IPS DF 4.7 (cell line): ENCODE results near the gene ULK4.
"Not testable (repeated sequence)": the region's sequence is repeated elsewhere in the genome, so short reads cannot be mapped to it uniquely, and the experiment has no call there.

Experiments
- DNase-seq: peaks from one replicate; pipeline ENCODE4 v3.0.0-alpha.2; 2013; ENCODE audit warnings: low spot score; ENCODE audit errors: extremely low read depth

The ULK4 gene

DNA sequence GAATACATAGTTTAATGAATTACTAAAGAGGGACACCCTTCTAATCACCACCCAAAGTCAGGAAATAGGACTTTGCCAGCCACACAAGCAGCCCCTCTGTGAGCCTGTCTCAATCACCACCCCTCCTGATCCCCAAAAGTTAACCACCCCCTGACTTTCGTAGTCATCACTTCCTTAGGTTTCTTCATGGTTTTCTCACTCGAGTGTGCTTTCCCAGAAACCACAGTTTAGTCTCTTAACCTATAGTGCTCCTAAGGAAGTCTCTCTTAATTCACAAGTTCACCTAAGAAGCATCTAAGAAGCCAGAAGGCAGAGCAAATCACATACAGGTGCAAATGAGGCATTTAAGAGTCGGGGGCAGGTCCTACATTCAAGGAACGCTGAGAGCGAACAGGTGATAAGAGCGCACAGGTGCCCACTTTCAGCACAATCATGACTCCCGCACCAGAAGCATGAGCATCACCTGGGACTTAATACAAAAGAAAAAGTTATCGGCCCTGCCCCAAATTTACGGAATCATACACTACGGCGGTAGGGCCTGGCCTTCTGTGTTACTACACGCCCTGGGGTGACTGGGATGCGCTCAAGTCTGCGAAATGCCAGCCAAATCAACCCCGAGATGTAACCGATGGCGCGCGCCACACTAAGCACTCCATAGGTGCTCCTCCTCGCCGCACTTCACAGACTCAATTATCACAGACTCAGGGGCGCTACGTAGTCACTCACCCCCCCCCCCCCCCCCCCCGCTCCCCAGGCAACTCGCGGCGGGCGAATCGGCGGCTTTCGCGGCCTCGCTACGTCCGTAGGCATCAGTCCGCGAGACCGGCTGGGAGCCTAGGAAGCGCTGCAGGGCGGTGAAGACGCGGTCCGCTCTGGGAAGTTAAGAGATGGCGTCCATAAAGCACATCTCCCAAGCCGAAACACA, 815 bp downstream of the ULK4 start:
- no peak for DNase-seq

DNA sequence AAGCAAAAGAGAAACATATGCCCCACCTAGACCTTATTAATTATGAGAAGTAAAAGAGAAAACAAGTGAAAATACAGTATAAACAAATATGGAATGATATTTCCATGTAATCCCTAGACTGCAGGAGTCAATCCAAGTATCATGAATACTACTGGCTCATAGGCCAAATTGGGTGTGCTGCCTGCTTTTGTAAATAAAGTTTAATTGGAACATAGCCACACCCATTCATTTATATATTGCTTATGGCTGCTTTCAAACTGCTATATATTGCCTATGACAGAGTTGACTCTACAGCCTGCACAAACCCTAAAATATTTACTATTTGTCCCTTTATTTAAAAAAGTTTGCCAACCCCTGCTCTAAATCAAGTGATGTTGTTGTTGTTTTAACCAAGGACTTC, 5.3 kb downstream of the ULK4 start:
- DNase-seq = no peak

DNA sequence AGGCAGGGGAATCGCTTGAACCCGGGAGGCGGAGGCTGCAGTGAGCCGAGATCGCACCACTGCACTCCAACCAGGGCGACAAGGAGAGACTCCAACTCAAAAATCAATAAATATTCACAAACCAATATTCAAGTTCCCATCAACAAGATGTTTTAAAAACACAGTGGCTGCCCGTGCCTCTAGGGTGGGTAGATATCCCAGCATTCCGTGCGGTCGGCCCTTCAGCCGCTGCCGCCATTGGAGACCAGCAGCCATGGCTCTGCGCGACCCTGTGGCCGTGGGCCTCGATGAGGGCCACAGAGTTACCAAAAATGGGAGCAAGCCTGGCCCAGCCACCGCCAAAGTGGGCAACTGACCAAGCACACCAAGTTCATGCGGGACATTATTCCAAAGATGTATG, 6.7 kb downstream of the ULK4 start:
- no peak for DNase-seq

DNA sequence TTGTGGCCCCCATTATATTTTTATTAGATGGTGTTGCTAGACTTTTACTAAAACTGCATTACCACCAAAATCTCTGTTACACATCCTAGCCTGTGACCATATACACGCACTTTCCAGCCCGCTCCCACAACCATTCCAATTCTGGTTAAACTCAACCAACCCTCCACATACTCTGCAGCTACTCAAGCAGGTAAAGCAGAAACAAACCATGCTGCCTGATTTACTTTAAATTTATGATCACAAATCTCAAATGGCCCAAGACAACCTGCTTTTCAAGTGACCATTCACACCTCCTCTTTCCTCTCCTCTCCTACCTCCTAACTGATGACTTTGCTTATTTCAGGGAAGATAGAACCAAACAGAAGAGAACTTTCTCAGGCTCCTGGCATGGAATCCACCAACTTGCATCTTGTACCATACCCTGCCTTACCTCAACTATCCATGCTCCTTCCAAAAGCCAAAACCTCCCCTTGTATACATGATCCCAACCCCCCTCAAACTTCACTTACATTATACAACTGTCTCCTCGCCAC, 18.5 kb downstream of the ULK4 start:
- no peak for DNase-seq

DNA sequence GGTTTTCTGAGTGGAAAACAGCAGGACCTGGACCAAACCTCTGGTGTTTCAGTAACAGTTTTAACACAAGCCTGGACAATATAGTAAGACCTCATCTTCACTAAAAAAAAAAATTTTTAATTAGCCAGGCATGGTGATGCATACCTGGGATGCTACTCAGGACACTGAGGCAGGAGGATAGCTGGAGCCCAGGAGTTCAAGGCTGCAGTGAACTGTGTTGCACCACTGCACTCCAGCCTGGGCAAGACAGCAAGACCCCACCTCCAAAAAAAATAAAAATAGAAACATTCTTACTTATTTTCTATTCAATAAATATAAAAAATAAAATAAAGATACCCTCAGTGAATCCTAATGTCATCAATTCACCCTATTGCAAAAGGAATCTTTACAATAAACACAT, 21.5 kb downstream of the ULK4 start:
- no peak for DNase-seq

DNA sequence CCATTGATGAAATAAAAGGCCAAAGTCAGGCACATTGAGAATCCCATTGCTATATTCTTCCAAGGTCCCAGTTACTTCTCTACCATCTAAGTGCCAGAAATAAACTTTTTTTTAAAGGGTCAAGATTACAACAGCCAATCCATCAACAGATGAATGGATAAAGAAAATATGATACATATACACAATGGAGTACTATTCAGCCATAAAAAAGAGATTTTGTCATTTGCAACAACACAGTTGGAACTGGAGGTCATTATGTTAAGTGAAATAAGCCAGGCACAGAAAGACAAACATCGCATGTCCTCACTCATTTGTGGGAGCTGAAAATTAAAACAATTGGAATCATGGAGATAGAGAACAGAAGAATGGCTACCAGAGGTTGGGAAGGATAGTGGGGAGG, 25.5 kb downstream of the ULK4 start:
- no peak for DNase-seq

DNA sequence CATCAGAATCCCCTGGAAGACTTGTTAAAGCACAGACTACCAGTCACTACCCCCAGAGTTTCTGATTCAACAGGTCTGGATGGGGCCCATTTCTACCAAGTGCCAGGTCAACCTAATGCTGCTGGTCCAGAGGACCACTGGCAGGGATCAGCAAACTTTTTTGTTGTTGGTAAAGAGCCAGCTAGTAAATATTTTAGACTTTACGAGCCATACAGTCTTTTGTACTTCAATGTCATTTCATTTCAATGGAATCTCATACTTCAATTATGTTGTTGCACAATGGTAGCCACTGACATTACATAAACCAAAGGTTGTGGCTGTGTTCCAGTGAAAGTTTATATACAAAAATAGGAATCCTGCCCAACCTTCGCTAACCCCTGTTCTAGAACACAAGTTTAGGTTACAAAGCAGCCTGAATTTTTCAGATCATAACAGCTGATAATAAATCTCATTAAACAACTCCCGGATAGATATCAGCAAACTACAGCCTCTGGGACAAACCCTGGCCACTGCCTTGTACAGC, 28.7 kb downstream of the ULK4 start:
- no peak for DNase-seq

DNA sequence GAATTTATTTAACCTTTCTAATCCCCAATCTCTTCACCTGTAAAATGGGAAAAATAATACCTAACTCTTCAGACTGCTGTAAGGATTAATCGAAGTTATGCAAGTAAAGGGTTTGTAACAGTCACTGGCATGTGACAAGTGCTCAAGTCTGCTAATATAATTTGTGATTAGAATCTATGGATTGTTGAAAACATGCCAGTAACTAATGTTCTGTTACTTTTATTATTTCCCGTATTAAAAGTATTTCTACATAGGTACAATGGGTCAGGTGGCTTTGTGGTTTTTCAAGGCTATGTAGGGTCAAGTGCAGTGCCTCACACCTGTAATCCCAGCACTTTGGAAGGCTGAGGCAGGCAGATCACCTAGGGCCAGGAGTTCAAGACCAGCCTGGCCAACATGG, 29.4 kb downstream of the ULK4 start:
- DNase-seq = no peak

DNA sequence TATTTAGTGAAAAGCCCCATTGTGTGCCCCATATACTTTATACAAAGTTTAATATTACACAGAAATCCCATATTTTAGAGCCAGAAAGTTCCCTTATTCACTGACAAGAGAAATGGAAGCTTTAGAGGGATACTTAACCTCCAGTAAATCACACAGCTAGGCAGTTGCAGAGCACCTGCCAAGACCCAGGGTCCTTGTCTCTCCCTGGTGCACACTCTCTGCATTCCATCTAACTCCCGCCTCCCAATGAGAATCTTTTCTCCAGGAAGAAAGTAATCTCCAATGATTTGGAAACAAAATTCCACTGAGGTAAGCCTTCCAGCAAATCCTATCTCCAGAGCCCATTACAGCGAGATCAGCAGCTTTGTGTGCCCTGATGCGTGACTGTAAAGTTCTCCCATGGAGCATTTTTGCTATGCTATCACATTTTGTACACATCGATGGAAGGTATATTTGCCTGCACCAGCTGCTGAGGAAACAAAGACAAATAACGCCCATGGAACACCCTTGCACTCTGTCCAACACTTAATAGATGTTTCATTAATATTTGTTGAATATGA, 41.4 kb downstream of the ULK4 start:
- DNase-seq = no peak

DNA sequence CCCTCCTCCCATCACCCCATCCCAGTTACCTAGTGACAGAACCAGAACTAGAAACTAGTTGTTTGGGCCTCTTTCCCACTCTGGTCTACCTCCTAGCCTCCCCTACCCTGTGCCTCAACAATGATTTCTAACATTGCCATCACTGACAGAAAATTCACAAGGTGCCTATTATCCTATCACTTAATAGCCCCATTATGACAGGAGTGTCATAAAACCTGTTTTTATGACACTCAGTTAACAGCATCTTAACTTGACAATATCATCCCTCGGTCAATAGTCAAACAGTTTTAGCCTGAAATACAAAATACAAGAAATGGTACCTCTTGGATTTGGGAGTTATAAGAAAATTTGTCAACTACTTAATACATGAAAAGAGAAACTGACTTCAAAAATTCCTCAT, 46.5 kb downstream of the ULK4 start:
- no peak for DNase-seq

DNA sequence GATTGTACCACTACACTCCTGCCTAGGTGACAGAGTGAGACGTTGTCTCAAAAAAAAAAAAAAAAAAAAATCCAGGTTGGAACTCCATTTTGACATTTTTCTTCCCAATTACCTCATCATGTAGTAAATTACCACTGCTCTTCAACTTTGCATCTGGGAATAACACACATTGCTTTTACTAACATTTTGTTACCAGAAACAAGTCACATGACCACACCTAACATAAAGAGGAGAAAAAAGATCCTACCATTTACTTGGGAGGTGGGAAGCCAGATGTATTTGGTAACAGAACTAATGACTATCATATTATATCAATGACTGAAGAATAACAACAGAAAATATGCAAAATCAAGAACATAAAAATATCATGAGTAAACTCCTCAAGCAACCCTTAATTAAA, 49.6 kb downstream of the ULK4 start:
- no peak for DNase-seq

DNA sequence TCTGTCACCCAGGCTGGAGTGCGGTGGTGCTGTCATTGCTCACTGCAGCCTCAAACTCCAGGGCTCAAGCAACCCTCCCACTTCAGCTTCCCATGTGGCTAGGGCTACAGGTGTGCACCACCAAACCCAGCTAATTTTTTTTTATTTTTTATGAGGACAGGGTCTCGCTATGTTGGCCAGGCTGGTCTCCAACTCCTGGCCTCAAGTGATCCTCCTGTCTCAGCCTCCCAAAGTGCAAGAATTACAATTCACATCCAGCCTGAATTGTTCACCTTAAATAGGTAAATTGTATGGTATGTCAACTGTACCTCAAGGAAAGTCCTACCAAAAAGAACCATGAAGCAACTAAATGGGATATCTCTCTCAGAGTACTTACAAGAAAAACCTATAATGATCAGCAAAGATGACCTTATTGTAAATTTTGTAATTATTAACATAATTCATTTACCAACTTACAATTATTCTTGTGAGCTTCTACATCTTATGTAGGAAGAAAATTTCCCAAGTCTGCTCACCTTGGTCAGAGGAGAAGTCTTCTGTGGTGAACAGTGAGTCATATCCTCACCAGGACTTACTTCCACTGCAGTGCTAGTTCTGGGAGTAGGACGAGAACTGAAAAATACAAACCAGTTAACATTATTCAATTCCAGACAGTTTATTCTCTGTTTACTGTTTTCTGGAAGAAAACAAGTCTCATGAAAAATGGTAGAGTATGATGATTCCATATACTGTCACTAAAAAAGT, 54.4 kb downstream of the ULK4 start:
- DNase-seq = no peak

DNA sequence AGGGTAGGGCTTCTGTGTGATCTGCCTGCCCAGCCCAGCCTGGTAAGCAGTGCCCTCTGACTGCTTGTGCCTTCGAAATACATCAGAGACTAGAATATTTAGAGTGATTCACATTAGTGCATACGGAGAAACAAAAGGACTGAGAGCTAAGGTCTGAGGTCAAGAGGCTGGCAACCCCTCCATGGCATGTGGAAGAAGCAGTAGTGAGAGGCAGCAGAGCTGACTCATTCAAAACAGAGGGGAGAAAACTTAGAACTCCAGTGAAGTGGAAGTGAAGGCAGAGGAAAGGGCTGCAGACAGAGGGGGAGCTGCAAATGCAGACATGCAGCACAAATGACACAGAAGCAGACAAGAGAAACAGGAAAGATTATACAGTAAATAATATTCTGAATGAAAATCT, 61.6 kb downstream of the ULK4 start:
- DNase-seq = no peak

DNA sequence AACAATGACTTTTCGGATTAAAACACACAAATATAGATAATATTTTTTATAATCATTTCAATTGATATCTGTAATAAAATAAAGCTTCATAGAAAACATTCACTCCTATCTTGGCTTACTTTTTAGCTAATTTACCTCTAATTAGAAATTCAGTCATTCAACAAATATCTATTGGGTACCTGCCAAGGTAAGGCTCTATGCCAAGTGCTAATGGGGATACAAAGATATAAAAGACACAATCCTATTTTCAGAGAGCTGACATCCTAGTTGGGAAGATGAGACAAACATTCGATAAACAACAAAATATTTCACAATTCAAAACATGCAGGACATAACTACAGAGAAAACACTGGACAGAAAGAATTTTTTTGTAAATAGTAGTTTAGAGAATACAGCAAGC, 63.3 kb downstream of the ULK4 start:
- DNase-seq = no peak

DNA sequence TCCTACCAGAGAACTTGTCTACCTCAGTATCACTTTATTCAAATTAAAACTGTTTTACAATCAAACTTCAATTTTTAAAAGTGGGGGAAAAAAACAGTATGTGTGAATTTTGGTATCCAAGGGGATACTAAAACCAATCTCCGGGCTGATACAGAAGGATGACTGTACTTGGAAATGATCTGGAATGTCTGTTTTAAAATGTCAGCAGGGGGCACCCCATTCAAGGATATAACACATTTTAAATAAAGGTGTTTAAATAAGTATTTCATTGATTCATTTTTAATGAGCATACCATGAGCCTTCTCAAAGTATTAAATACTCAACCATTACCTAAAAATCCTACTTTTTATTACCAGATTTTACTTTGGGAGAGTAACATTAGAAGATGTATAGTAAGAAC, 67.9 kb downstream of the ULK4 start:
- no peak for DNase-seq

DNA sequence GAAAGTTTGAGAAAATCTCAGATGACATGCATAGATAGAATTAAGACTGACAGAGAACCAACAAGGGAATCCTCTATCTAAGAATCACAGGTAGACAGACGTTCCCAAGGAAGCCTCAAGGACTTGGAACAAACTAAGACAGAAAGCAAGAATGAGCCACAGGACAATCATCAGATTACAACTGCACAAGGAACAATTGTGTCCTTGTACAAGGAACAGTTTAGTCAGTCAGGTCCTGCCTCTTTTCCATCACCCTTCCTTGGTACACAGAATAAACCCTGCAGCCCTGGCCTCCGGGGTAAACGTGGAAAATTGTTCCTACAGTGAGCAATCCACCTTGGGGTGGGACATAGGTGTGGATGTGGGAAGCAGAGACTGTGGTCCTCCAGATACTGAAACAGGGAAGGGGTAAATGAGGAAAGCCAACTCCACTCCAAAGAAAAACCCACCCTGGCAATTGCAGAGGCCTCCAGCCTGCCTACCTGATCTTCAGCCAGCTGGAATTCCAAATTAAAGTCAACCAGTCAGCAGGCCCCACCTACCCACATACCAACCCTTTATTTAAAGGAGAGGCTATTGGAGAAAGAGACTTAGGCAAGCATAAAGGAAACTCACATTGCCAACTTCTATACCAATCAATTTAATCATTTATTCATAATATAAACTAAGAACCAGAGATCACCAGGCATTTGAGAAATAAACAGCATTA, 73.4 kb downstream of the ULK4 start:
- no peak for DNase-seq

DNA sequence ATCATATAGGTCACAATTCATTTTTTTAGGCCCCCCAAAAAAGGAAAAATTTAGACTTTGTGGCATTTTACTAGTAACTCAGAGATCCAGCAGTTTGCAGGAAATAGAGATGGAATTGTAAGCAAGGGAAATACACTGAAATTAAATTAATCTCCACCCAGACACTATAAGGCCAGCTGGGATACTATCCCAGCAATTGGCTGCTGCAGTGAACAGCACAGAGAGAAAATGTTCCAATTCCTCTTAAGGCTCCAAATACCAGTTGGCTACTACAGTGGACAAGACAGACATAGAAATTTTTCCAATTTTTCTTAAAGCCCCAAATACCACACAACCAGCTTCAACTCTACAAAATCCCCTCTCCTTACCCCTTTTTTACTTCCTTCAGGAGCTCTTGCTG, 78.9 kb downstream of the ULK4 start:
- DNase-seq = no peak

DNA sequence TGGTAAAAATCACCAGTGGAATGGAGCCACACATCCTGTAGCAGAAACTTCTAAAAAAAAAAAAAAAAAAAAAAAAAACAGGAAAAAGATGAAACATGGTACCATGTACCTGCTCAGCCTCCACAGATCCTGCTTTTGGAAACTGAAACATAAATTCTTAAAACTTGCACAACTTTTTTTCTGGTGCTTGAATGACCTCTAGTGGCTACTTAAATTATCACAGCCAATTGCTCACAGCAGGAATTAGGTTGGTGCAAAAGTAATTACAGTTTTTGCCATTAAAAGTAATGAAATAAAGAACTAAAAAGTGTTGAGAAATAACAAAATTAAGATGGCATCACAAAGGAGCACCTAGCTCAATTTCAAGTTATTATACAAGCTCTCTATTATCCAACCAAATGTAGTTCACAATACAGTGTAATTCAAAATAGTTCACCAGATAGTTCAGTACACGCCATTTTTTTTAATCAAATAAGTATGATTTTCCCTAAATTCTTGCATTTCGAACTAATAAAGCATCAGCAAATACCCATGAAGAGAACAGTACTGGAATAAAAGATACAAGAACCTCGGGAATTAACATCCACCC, 80.6 kb downstream of the ULK4 start:
- DNase-seq = no peak

DNA sequence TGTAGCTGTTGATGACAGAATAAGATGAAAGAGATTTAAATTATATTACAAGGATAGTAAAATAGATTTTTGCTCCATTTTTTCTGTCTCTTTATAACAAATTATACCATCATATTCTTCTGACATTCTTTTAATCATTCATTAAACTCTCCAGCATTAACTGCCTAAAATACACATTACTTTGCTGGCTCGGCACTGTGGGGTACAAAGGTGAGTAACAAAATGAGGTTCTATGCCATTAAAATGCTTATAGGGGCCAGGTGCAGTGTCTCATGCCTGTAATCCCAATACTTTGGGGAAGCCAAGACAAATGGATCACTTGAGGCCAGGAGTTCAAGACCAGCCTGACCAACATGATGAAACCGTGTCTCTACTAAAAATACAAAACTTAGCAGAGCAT, 81.5 kb downstream of the ULK4 start:
- DNase-seq = no peak

DNA sequence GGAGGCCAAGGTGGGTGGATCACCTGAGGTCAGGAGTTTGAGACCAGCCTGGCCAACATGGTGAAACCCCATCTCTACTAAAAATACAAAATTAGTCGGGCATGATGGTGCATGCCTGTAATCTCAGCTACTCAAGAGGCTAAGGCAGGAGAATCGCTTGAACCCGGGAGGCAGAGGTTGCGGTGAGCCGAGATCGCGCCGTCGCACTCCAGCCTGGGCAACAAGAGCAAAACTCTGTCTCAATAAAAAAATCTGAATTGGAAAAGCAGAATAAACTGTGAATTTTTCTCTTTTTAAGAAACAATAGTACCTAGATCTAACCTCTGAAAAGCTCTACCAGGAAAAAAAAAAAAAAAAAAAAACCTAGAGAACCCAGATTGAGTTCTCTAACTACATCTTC, 84.2 kb downstream of the ULK4 start:
- DNase-seq = not testable (repeated sequence)

DNA sequence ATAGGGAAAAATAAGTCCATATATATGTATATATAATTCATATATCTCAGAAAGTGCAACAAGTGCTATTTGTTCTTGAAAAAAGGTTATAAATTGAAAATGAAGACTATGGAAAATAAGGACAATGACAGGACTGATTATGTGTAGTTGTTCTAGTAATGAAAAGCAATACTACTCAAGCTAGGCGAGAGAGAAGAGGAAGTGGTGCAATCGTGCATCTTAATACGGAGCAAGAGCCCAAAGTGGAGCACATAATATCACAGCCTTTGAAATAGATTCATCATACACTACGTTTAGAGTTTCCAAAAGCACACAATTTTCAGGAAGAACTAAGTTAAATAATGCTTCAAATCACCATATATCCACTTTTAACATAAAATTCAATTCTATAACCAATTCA, 87.9 kb downstream of the ULK4 start:
- no peak for DNase-seq
